HG02610 (cell line): Measurements from ENCODE around the gene C22orf39.
"Not testable (repeated sequence)": the region's sequence is repeated elsewhere in the genome, so short reads cannot be mapped to it uniquely, and the experiment has no call there.

Source experiments
- ATAC-seq: cut with Tn5 transposase; IDR thresholded peaks from one replicate; pipeline ENCODE4 v1.9.1; 2021; ENCODE audit warnings: mild to moderate bottlenecking, moderate library complexity; ENCODE audit not compliant: unreplicated experiment

C22orf39 gene

GRCh38 chr22:19455033-19455432 is 7.5 kb upstream of the C22orf39 start:
- ATAC-seq = no peak

GRCh38 chr22:19454156-19454555 is 6.6 kb upstream of the C22orf39 start:
- no peak for ATAC-seq

- ATAC-seq = no peak
Observed at GRCh38 chr22:19453718-19454117, 6.2 kb upstream of the C22orf39 start.

GRCh38 chr22:19451570-19451969 is 4.1 kb upstream of the C22orf39 start:
- ATAC-seq = no peak

- no peak for ATAC-seq
Observed at GRCh38 chr22:19450363-19451175, 3.1 kb upstream of the C22orf39 start.

- no peak for ATAC-seq
Observed at GRCh38 chr22:19449422-19449767, 1.9 kb upstream of the C22orf39 start.

- ATAC-seq = peak; percentile 32
Observed at GRCh38 chr22:19448739-19449421, 1.4 kb upstream of the C22orf39 start.

GRCh38 chr22:19448076-19448607 is 631 bp upstream of the C22orf39 start:
- ATAC-seq = peak; percentile 36

- ATAC-seq = no peak
Observed at GRCh38 chr22:19446603-19447329, 745 bp downstream of the C22orf39 start.

- ATAC-seq = not testable (repeated sequence)
Observed at GRCh38 chr22:19445279-19445982, 2.1 kb downstream of the C22orf39 start.

GRCh38 chr22:19443544-19444211 is 3.8 kb downstream of the C22orf39 start:
- no peak for ATAC-seq

GRCh38 chr22:19442166-19442565 is 5.3 kb downstream of the C22orf39 start:
- no peak for ATAC-seq

GRCh38 chr22:19440411-19441195 is 6.9 kb downstream of the C22orf39 start:
- ATAC-seq = no peak

- ATAC-seq = no peak
Observed at GRCh38 chr22:19438298-19438697, 9.2 kb downstream of the C22orf39 start.

GRCh38 chr22:19436444-19437161 is 10.9 kb downstream of the C22orf39 start:
- ATAC-seq = not testable (repeated sequence)

- ATAC-seq = no peak
Observed at GRCh38 chr22:19434829-19435580, 12.5 kb downstream of the C22orf39 start.

- no peak for ATAC-seq
Observed at GRCh38 chr22:19434401-19434800, 13.1 kb downstream of the C22orf39 start.
